Skin of body (tissue), 2 donors: ENCODE measurements around the gene VPS41. TPM values are rescaled to one million over a fixed set of nuclear protein-coding genes. Genes with fewer than 3 reads are reported as not detected.

Experiments
- DNase-seq: peaks from one replicate; lab custom pipeline; 2025; lab: John Stamatoyannopoulos, UW
- total RNA-seq: library from RNA; depleted of rRNA; stranded (reverse); fragments of >200 nt; gene quantifications from one replicate; pipeline ENCODE4 v1.2.3, GENCODE V29; 2014

The VPS41 gene
- total RNA-seq, 1 donor from 2014 or later = 44.6 TPM

DNA sequence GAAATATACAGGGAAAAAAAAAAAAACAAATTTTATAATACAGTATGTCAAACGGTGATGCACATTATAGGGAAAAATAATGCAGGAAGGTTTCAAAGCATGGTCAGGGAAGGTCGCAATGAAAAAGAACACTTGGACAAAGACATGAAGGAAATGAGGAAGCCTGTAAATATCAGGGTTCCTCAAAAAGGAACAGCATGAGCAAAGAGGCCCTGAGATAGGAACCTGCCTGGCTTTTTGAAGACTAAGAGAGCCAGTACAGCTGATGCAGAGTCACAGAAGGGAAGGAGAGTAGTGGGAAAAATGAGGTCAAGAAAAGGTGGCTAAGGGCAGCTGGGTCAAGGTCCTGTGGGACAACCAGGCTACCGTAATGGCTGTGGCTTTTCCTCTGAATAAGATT is 1.9 kb downstream of the VPS41 start:
- DNase-seq = no peak

DNA sequence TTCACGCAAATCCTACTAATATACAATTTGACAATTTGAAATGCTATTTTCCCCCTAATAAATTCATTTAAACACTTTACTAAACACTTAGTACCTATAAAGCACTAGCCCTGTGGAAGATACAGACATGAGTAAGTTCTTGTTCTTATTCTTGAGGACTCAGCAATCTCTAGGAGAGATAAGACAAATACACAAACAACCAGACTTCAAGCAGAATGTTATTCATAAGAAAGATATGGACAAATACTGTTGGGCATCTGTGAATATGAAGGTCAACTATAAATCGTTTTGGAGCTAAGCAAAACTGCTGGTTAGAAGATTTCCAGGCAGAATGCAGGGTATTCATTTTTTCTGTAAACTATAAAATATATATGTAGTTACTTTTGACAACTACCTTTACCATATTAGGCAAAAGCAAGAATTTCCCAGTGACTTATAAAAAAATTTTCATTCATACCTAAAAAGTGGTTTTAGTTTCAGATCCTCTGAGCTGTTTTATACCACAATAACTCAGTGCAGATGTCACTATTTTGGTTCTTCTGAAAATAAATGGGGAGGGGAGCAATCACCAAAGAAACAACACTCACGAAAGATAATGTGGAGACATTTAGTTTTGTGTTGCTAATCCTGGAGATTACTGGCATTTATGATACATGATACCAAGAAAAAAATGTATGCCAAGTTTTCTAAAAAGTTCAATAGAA is 3.8 kb downstream of the VPS41 start:
- no peak for DNase-seq

DNA sequence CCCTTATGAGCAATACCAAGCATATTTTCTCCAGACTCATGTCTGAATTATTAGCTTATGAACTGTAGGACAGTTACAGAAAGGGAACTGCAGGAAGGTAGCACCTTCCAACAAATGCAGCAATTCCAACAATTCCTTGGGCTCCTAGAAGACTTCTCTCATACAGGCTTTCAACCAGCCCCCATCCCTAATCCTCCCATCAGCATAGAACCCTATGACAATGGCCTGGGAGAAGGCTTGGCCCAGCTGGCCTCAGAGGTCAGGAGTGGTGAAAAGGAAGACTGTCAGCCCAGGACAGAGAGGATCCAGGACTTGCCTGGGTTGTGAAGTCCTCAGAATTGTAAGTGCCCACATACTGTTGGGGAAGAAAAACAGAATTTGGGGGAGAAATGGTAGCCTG is 5.9 kb downstream of the VPS41 start:
- no peak for DNase-seq

DNA sequence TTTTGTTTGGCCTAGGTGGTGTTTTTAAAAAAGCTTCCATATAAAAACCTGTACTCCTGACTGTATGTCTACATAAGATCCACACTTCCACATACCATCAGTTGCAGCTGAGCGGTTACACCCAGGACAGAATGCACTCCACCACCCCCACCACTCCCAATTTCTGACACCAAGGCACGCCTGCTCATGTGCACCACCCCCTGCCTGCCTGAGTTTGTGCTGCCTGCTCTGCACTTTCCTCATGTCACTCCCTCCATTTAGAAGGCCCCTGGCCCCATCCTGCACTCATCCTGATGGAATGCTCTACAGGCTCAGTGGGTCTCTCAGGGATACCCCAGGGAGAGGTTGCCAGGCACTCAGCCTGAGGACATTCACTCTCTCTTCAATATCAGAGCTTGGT is 6.5 kb downstream of the VPS41 start:
- no peak for DNase-seq

DNA sequence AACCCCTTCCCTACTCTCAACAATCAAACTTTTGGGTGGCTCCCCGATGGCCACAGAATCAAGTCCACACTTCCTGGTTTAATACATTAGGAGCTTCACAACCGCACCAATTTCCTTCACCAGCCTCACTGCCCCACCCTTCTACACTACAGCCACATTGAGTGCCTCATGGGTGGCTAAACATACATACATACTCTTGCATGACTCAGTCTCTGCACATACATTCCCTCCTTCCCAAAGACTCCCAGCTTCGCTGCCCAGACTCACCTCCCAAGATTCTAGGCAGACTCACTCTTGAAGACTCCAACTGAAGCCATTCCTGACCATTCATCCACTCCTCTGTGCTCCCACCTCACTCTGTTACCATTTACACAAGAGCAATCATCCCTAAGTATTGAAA is 15.9 kb downstream of the VPS41 start:
- DNase-seq = no peak

DNA sequence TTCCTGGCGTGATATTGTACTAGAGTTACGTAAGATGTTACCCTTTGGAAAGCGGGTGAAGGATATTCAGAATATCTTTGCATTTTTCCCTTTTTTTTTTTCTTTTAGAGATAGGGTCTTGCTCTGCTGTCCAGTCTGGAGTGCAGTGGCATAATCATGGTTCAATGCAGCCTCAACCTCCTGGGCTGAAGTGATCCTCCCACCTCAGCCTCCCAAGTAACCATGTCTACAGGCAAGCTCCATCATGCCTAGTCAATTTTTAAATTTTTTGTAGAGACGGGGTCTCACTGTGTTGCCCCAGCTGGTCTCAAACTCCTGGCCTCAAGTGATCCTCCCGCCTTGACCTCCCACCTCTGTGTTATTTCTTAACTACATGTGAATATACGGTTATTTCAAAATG is 18.4 kb downstream of the VPS41 start:
- no peak for DNase-seq

DNA sequence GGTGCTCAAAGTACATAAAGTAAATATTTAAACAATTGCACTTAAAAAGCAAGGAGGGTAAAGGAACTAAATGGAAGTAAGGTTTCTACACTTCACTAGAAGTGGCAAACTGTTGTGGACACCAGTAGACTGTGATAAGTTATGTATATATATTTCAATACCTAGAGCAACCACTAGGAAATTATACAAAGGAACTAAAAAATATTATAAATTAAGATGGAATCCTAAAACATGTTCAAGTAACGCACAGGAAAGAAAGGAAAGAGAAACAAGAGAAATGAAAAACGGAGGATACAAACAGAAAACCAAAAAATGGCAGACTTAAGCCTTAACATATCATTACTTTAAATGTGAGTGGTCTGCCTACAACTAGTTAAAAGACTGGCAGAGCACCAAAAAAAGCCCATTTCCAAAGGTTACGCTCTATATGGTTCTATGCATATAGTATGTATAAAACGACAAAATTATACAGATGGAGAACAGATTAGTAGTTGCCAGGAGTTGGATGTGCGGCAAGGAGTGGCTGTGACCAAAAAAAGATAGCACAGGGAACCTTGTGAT is 19.0 kb downstream of the VPS41 start:
- DNase-seq = no peak

DNA sequence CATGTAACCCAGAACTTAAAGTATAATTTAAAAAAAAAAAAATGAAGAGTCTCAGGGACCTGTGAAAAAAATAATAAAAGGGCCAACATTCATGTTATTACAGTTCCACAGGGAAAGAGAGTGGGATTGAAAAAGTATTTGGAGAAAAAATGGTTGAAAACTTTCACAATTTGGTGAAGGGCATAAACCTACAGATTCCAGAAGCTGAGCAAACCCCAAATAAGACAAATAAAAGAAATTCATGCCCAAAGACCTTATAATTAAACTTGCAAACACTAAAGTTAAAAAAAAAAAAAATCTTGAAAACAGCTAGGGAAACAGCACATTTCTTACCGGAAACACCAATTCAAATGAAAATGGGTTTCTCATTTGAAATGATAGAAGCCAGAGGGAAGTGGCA is 19.9 kb downstream of the VPS41 start:
- no peak for DNase-seq

DNA sequence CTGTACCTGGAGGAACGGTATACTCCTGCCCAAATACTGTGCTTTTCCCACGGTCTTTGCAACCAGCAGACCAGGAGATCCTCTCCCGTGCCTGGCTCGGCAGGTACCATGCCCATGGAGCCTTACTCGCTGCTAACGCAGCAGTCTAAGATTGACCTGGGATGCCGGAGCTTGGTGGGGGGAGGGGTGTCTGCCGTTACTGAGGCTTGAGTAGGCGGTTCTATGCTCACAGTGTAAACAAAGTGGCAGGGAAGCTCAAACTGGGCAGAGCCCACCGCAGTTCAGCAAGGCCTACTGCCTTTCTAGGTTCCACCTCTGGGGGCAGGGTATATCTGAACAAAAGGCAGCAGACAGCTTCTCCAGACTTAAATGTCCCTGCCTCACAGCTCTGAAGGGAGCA is 22.7 kb downstream of the VPS41 start:
- no peak for DNase-seq

DNA sequence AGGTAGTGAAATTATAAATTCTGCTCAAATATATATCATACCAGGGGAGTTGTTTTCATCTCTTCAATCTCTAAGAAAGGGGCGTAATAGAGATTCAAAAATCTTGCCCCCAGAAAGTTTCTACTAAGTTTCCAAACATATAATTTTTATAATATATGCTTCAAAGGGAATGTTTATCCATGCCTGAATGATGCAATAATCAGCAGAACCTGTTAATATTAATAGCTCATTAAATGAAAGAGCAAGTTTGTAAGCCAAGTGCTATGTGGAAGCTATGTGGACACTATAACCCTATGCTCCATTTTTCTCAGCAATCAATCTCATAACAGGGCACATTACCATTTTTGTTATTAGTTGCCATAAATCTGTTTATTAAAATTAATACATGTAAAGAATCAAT is 25.3 kb downstream of the VPS41 start:
- no peak for DNase-seq

DNA sequence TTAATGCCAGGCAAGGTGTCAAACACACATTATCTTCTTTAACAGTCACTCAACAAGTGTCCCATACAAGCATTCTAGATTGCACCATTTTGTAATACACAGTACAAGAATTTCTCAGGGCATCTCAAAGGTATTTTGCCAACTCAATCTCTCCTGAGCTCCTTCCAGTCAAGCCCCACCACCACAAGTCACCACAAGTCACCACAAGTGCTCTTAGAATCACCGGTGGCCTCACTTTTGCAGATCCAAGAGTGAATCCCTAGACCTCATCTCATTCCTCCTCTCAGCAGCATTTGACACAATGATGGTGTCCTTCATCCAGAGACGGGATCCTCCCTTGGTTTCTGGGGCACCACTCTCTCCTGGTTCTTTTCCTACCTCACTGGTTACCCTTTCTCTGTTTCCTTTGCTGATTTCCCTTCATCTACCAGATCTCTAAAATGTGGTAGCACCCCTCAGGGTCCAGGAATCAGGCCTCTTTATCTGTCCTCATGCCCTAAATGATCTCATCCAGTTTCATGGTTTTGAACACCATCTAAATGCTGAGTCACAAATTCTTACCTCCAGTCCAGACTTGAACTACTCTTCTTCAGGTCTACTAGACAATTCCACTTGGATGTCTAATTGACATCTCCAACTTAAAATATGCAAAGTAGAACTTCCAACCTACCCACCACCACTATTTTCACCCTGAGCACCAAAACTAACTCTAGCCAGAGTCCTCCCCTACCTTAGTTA is 26.9 kb downstream of the VPS41 start:
- DNase-seq = no peak

DNA sequence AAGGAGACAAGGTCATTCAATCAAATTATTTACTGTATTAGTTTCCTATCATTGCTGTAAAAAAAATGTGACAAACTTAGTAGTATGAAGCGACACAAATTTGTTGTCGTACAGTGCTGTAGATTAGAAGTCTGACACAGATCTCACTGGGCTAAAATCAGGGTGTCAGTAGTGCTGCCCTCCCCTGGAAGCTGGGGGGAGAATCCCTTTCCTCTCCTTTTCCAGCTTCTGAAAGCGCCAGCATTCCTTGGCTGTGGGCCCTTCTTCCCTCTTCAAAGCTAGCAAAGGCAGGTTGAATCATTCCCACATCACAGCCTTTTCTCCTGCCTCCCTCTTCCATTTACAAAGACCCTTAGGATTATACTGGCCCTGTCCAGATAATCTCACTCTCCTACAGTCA is 28.0 kb downstream of the VPS41 start:
- no peak for DNase-seq

DNA sequence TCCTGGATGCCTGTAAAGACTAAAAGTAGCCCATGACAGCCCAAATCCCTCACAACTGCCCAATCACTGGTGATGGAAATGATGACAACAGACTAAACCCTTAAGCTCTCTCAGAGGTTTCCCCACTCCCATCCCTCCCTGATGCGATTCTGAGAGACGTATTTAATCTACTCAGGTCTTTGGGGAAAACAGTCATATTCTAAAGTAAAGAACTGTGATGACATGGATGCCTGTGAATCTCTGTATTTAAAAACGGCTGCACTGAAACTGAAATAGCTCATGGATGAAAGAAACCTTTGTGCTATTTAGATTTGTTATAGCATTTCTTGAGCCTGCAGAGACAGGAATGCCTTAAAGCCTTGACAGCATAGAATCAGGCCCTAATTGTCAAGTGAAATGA is 28.5 kb downstream of the VPS41 start:
- no peak for DNase-seq

DNA sequence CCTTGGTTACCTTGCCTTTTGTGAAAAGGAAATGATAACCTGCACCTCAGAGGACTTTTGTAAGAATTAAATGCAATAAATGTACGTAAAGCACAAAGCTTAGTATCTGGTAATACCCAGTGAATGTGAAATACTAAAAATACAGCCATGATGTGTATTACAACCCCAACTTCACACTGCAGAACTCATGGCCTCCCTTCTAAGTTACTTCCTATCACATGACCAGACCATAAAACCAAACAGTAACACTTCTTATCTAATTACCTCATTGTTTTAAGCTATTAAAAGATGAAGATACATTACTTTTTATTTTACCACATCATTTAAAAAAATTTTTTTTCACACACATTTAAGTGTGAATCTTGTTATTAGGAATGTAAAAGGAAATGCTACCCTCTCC is 29.0 kb downstream of the VPS41 start:
- DNase-seq = no peak

DNA sequence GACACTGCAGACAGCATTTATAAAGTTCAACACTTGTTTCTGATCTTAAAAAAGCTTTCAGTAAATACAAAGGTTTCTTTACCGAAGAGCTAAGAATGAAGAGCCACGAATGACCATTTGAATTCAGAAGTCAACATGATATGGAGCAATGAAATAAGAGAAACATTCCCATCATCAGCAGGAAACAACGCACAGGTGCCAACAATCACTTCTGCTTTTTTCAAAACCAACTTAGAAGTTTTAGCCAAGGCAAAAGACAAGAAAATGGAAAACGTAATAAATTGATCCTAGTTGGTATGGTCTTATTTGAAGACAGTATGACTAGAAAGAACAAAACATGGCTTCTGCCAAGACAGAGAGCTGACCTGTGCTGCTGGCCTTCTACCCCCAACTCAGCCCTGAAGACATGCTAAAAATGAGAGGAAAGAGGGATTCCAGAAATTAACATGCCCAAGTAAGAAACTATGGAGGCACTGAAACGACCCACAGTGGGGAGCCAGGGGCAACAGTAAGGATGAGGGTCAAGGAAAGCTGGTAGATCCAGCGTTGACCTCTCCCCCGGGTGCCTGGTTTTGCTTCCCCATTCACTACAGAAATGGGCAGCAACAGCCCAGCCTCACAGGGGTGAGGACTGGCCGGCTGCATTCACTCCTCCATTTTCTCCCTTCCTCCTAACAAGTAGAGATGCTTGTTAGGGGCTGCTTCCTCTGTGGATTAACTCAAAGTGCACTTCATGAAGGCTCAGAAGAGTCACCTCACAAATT is 30.1 kb downstream of the VPS41 start:
- no peak for DNase-seq

DNA sequence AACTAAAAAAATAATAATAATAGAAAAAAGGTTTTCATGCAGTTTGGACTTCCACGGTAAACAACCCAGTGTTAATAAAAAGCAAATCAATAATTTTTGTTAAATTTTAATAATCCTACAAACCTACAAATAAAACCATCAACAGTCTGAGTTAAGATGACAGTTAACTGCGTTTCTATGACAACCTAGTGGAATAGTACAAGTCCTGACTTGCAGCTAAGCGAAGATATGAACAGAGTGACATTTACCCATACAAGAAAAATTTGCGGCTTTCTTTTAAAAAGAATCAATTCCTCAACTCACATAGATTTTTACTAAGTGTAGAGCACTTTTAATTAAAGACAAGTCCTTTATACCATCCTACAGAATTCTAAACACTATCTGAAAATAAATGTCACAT is 35.6 kb downstream of the VPS41 start:
- no peak for DNase-seq

DNA sequence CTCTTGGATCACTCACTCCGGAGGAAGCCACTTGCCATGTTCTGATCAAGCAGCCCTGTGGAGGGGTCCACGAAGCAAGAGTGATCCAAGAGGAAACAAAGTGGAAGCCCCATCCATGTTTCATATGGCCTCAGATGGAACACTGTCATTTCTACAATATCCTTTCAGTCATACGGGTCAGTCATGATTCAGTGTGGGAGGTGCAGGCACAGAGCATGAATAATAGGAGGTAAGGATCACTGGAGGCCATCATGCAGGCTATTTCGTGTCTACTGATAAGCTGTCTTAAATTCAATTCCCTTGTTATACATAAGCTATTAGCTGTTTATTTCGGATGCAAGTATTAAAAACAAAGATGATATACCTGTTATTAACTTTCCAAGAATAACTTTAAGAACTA is 36.8 kb downstream of the VPS41 start:
- no peak for DNase-seq

DNA sequence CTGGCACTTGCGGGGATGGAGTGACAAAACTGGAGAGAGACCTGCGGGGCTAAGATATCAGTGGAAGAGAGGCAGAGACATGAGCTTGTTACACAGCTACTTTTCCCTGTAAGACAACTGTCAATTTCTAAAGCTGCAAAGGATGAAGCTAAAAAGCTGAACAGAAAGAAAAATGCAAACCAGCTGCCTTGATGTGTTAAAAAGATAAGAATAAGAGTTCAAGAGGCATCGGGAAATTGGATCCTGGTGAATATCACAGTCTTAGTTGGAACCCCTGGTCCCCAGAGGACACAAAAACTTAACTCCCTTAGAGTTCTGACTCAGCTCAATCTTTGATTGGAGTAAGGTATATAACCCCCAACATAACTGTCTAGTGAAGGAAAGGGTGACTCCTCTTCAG is 38.8 kb downstream of the VPS41 start:
- DNase-seq = no peak

DNA sequence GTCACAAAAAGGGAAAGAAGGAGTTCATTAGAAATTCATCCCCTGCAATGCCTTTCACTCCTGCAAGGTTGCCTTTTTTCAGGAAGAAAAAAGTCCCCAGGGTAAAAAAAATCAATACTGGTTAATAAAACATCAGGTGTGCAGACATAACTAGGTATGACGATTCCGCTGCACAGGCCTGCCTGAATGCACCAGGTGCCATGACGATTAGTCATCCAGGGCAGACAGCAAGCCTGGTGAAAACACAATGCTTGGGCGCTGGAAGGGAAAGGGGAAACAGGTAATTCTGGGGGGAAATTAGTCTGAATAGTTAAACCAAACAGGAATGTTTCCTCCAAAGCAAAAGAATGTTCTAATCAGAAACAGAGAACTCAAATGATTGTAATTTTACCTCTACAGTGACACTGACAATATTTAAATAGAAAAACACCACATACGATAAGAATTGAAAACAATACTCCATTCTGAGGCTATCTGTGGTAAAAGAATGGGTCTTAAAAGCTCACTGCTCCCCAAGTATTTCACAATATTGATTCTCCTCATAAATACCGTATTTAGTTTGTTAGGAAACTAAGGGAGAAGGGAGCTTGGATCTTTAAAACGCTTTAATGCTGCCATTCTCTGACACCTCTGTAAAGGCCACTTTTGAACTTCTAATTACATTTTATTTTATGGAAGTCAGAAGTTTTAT is 45.2 kb downstream of the VPS41 start:
- no peak for DNase-seq

DNA sequence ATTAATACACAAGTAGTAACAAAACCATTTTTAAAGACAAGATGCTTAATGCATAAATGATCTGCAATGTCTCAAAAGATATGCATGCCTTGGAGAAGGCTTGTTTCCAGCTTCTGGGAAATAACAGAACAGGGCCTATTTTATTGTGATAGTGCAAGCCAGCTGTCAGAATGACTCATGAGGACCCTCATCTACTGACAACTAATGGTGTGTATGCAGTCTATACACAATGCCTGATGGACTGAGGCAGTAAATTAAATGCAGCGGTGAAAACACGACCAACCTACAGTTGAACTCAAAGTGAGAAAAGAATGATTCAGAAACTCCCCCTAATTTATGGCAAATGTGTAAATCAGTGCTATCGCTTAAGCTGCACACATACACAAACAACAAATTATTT is 46.3 kb downstream of the VPS41 start:
- DNase-seq = no peak

DNA sequence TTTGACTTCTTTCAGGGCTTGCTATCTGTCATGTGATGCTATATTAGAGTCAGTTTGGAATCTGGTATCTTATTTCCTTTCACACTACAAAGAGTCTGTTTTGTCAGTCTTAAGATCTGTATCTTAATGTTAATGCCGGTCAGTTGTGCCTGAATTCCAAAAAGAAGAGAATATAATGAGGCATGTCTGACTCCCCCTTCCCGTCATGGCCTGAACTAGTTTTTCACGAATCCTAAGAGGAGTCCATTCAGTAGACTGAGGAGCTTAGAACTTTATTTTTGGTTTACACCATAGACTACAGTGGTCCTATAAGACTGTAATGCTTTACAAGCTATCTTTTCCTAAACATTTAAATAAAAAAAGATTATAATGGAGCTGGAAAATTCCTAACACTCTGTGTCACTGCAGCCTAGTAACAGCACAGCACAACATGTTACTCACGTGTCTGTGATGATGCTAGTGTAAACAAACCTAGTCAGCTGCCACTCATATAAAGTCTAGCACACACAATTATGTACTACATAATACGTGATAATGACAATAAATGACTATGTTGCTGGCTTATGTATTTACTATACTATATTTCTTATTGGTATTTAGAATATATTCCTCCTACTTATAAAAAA is 50.6 kb downstream of the VPS41 start:
- DNase-seq = no peak
